HepG2 (cell line): ENCODE data around the gene TRMT1. TPM values are rescaled to one million over a fixed set of nuclear protein-coding genes. Genes with fewer than 3 reads are reported as not detected.

ENCODE experiments used
- ADNP ChIP-seq: sonication (generic); formaldehyde crosslinking; IDR thresholded peaks from 2 replicates; pipeline ENCODE4 v1.4.0; 2020; ENCODE audit warnings: missing genetic modification reagents
- AHDC1 ChIP-seq: sonication (generic); formaldehyde crosslinking; IDR thresholded peaks from 2 replicates; pipeline ENCODE4 v1.5.1; 2020; ENCODE audit warnings: mild to moderate bottlenecking, missing genetic modification reagents, borderline replicate concordance
- GATA4 ChIP-seq: sonication (generic); IDR thresholded peaks from 2 replicates; pipeline ENCODE4 v1.6.1; 2016; ENCODE audit warnings: antibody characterized with exemption, low read depth, borderline replicate concordance
- HDAC2 ChIP-seq: sonication (generic); formaldehyde crosslinking; IDR thresholded peaks from 2 replicates; pipeline ENCODE4 v1.4.0; 2020; ENCODE audit warnings: missing genetic modification reagents
- ISX ChIP-seq: sonication (generic); formaldehyde crosslinking; conservative IDR thresholded peaks from 2 replicates; pipeline ENCODE4 v1.5.0; 2020; ENCODE audit warnings: missing genetic modification reagents
- MATR3 ChIP-seq: sonication (generic); formaldehyde crosslinking; IDR thresholded peaks from 2 replicates; pipeline ENCODE4 v1.4.0; 2020; ENCODE audit warnings: missing genetic modification reagents
- NFRKB ChIP-seq: fragments of 450-650 bp; IDR thresholded peaks from 2 replicates; pipeline ENCODE4 v1.6.1; 2017
- POGZ ChIP-seq: sonication (generic); formaldehyde crosslinking; IDR thresholded peaks from 2 replicates; pipeline ENCODE4 v1.4.0; 2020; ENCODE audit warnings: mild to moderate bottlenecking, missing genetic modification reagents
- RFX5 ChIP-seq: IDR thresholded peaks from 2 replicates; pipeline ENCODE4 v1.6.1; 2011; ENCODE audit warnings: low read depth, low read length, improper control_type of control experiment
- SAFB2 ChIP-seq: sonication (generic); formaldehyde crosslinking; IDR thresholded peaks from 2 replicates; pipeline ENCODE4 v1.5.1; 2020; ENCODE audit warnings: missing genetic modification reagents, low read depth, mild to moderate bottlenecking, borderline replicate concordance
- SALL1 ChIP-seq: sonication (generic); formaldehyde crosslinking; IDR thresholded peaks from 2 replicates; pipeline ENCODE4 v1.8.0; 2022; ENCODE audit warnings: mild to moderate bottlenecking, missing genetic modification reagents
- SOX5 ChIP-seq: IDR thresholded peaks from 2 replicates; pipeline ENCODE4 v1.6.1; 2016; ENCODE audit warnings: borderline replicate concordance
- TARDBP ChIP-seq: sonication (generic); formaldehyde crosslinking; IDR thresholded peaks from 2 replicates; pipeline ENCODE4 v1.8.0; 2022; ENCODE audit warnings: mild to moderate bottlenecking, missing genetic modification reagents
- ZFP36L1 ChIP-seq: sonication (generic); formaldehyde crosslinking; IDR thresholded peaks from 2 replicates; pipeline ENCODE4 v1.8.0; 2022; ENCODE audit warnings: mild to moderate bottlenecking, missing genetic modification reagents, moderate library complexity
- ZNF138 ChIP-seq: sonication (generic); formaldehyde crosslinking; IDR thresholded peaks from 2 replicates; pipeline ENCODE4 v1.5.0; 2020; ENCODE audit warnings: mild to moderate bottlenecking, low read depth, missing genetic modification reagents
- ZNF816 ChIP-seq: sonication (generic); formaldehyde crosslinking; IDR thresholded peaks from 2 replicates; pipeline ENCODE4 v1.8.0; 2022; ENCODE audit warnings: missing genetic modification reagents, mild to moderate bottlenecking, borderline replicate concordance
- ZZZ3 ChIP-seq: sonication (generic); formaldehyde crosslinking; IDR thresholded peaks from 2 replicates; pipeline ENCODE4 v1.4.0; 2020; ENCODE audit warnings: missing genetic modification reagents, mild to moderate bottlenecking, borderline replicate concordance
- polyA plus RNA-seq, 8 experiments: library from polyadenylated mRNA; depleted of rRNA in 3 of 8; stranded (reverse) in 7 of 8; unstranded in 1 of 8; fragments of >200 nt; fragmentation: Illumina TruSeq in 4 of 8; extraction: Trizol in 4 of 8; gene quantifications; 2 replicates each; pipeline versions ENCODE4 v1.2.1 to v1.2.3, GENCODE V29; 2011 to 2016; ENCODE audit warnings: low read depth in 4 of 8, missing spikeins in 1 of 8, mixed read lengths in 1 of 8; ENCODE audit not compliant: insufficient read depth in 1 of 8
- total RNA-seq, 5 experiments: library from RNA; depleted of rRNA; stranded (reverse); fragments of >200 nt; fragmentation: Illumina TruSeq; extraction: Trizol; gene quantifications; 2 replicates each; pipeline ENCODE4 v1.2.3, GENCODE V29; 2016; ENCODE audit warnings: low read depth in 1 of 5
- TF ChIP-seq, protein P1 (sequence below): sonication (generic); formaldehyde crosslinking; IDR thresholded peaks from 2 replicates; pipeline ENCODE4 v1.8.0; 2022; ENCODE audit warnings: missing genetic modification reagents, mild to moderate bottlenecking, borderline replicate concordance
- TF ChIP-seq, protein P2 (sequence below): sonication (generic); formaldehyde crosslinking; IDR thresholded peaks from 2 replicates; pipeline ENCODE4 v1.5.0; 2020; ENCODE audit warnings: missing genetic modification reagents
- TF ChIP-seq, protein P3 (sequence below): sonication (generic); formaldehyde crosslinking; IDR thresholded peaks from 2 replicates; pipeline ENCODE4 v1.4.0; 2020; ENCODE audit warnings: missing genetic modification reagents

TRMT1 gene
- total and polyA plus RNA-seq, 2 of the 13 experiments (the other 11 are each of a cell fraction or from before 2014, with no cell fraction given): 35.5 to 44.1 TPM

GRCh38 chr19:13152974-13153568 is 36.5 kb upstream of the TRMT1 start (continued):
- no peak for TF ChIP-seq AHDC1 (CRISPR knock-in tag)
- no peak for TF ChIP-seq NFRKB
- TF ChIP-seq, protein P1, sequence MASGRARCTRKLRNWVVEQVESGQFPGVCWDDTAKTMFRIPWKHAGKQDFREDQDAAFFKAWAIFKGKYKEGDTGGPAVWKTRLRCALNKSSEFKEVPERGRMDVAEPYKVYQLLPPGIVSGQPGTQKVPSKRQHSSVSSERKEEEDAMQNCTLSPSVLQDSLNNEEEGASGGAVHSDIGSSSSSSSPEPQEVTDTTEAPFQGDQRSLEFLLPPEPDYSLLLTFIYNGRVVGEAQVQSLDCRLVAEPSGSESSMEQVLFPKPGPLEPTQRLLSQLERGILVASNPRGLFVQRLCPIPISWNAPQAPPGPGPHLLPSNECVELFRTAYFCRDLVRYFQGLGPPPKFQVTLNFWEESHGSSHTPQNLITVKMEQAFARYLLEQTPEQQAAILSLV (CRISPR knock-in tag): 0 out of 2 replicates have a peak, but pooled peaks have one; percentile 78
- TF ChIP-seq, protein P2, sequence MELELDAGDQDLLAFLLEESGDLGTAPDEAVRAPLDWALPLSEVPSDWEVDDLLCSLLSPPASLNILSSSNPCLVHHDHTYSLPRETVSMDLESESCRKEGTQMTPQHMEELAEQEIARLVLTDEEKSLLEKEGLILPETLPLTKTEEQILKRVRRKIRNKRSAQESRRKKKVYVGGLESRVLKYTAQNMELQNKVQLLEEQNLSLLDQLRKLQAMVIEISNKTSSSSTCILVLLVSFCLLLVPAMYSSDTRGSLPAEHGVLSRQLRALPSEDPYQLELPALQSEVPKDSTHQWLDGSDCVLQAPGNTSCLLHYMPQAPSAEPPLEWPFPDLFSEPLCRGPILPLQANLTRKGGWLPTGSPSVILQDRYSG (CRISPR knock-in tag): 0 out of 2 replicates have a peak, but pooled peaks have one; percentile 48
- TF ChIP-seq MATR3 (CRISPR knock-in tag): no peak
- peak; percentile 75 for TF ChIP-seq SALL1 (CRISPR knock-in tag)
- no peak for TF ChIP-seq ZZZ3 (CRISPR knock-in tag)
- TF ChIP-seq POGZ (CRISPR knock-in tag): peak; percentile 32; the same call in 1 of the 2 replicates
- TF ChIP-seq, protein P3, sequence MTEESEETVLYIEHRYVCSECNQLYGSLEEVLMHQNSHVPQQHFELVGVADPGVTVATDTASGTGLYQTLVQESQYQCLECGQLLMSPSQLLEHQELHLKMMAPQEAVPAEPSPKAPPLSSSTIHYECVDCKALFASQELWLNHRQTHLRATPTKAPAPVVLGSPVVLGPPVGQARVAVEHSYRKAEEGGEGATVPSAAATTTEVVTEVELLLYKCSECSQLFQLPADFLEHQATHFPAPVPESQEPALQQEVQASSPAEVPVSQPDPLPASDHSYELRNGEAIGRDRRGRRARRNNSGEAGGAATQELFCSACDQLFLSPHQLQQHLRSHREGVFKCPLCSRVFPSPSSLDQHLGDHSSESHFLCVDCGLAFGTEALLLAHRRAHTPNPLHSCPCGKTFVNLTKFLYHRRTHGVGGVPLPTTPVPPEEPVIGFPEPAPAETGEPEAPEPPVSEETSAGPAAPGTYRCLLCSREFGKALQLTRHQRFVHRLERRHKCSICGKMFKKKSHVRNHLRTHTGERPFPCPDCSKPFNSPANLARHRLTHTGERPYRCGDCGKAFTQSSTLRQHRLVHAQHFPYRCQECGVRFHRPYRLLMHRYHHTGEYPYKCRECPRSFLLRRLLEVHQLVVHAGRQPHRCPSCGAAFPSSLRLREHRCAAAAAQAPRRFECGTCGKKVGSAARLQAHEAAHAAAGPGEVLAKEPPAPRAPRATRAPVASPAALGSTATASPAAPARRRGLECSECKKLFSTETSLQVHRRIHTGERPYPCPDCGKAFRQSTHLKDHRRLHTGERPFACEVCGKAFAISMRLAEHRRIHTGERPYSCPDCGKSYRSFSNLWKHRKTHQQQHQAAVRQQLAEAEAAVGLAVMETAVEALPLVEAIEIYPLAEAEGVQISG: peak; percentile 92
- TF ChIP-seq GATA4: peak; percentile 88
- TF ChIP-seq SOX5: no peak
- peak; percentile 73 for TF ChIP-seq RFX5
- TF ChIP-seq ZFP36L1 (CRISPR knock-in tag): peak; percentile 7; the same call in 1 of the 2 replicates
- no peak for TF ChIP-seq HDAC2 (CRISPR knock-in tag)
- TF ChIP-seq ISX (CRISPR knock-in tag): 0 out of 2 replicates have a peak, but pooled peaks have one; percentile 60
- TF ChIP-seq ZNF138 (CRISPR knock-in tag): no peak
- peak; percentile 77 for TF ChIP-seq SAFB2 (CRISPR knock-in tag)
- TF ChIP-seq TARDBP (CRISPR knock-in tag): peak; percentile 66
- TF ChIP-seq ZNF816 (CRISPR knock-in tag): peak; percentile 53; the same call in 1 of the 2 replicates
- no peak for TF ChIP-seq ADNP (CRISPR knock-in tag)
